GM19438 (cell line): Measurements from ENCODE around the gene ZNF682.
"Not testable (repeated sequence)": the region's sequence is repeated elsewhere in the genome, so short reads cannot be mapped to it uniquely, and the experiment has no call there.

Experiments
- ATAC-seq: cut with Tn5 transposase; IDR thresholded peaks from one replicate; pipeline ENCODE4 v1.9.1; 2021; ENCODE audit warnings: low read depth; ENCODE audit not compliant: unreplicated experiment

Gene ZNF682

DNA sequence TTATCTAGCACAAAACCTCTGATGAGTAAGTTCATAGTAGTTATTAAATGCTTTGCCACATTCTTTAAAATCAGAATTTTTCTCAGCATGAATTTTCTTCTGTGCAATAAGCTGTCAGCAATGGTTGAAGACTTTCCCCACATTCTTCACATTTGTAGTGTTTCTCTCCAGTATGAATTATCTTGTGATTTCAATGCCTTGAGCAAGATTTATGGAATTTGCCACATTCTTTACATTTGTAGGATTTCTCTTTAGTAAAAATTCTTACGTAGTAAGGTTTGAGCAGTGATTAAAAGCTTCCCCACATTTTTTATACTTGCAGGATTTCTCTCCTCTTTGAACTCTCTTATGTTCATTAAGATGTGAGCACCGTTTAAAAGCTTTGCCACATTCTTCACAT, 33.6 kb downstream of the ZNF682 start:
- no peak for ATAC-seq

DNA sequence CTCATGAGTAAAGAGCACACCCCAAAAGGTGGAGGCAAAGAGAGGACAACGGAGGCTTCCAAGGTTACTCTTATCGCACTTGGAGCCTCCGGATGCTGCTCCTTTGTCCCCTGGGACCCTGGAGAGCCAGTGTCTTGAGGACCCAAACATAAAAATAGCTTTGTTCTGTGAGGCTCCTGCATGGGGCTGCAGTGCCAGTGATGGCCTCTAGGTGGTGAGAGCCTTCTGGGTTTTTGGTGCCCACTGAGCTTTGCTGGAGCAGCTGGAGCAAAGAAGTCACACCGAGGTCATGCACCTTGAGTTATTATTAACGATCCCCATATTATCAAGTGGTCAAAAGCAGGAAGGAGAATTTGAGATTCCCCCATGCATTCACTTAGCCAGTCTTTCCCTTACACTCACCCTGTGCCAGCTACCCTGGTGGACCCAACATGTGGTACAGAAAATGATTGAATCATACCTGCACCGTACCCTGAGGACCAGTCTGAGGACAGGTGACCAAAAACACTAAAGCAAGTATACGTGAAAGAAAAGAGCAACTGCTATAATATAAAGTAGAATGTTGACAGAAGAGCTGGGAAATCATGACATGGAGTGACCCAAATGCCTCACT, 41.5 kb downstream of the ZNF682 start:
- ATAC-seq = no peak

DNA sequence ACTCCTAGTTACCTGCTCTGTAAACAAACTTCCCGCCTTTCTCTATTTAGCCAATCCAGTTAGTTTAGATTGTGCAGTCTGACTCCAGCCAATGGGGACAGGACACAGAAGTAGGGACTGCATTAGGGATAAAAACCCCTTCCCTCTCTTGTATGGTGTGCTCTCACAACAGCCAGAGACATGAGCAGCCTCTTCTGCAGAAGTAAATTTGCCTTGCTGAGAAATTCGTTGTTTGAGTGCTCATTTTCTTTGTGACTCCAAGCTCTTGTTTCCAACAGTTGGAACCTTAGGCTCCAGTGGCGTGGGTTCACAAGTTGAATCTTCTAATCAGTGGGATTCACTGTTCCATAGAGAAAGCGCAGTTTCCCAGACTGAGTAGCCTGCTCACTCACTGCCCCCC, 72.4 kb downstream of the ZNF682 start:
- no peak for ATAC-seq

DNA sequence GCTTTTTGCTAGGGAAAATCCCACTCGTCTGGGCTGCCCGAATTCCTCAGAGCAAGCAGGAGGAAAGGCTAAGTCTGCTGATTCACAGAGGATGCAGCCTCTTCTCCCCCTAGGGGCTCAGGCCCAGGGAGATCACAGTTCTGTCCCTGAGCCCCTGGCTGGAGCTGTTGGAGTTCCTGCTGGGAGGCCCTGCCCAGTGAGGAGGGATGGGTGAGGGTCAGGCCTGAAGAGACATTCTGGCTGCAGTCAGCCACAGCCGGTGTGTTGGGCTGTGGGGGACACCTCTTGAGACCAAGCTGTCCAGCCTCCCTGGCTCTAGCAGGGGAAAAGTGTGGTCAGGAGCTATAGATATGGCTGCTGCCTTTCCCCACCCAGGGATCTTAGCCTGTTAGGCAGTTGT, 73.2 kb downstream of the ZNF682 start:
- not testable (repeated sequence) for ATAC-seq

DNA sequence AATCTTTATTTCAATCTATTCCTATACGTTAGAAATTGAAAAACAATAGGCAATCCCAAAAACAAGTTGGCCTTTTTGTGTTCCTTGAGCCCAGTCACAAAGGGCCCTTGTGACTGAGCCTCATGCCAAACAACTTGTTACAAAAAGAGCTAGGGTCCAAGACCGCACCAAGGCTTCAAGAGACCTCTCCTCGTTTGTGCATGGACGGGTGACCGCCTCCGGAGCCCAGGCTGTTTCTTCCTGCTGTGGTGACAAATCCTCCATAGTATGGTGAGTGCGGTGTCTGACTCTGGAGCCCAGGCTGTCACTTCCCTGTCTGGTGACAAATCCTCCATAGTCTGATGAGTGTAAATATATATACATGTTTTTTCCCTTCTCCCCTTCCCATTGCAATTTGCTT, 74.9 kb downstream of the ZNF682 start:
- ATAC-seq = no peak

DNA sequence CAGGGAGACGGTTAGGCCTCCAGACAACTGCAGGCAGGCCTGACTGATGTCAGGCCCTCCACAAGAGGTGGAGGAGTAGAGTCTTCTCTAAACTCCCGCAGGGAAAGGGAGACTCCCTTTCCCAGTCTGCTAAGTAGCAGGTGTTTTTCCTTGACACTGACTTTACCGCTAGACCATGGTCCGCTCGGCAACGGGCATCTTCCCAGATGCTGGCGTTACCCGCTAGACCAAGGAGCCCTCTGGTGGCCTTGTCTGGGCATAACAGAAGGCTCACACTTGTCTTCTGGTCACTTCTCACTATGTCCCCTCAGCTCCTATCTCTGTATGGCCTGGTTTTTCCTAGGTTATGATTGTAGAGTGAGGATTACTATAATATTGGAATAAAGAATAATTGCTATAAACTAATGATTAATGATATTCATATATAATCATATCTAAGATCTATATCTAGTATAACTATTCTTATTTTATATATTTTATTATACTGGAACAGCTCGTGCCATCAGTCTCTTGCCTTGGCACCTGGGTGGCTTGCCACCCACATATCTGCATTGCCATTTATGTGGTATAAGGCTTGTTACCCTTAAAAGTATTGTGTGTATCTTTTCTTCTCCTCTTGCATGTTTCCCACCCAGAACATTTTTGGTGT, 80.0 kb downstream of the ZNF682 start:
- ATAC-seq = not testable (repeated sequence)

DNA sequence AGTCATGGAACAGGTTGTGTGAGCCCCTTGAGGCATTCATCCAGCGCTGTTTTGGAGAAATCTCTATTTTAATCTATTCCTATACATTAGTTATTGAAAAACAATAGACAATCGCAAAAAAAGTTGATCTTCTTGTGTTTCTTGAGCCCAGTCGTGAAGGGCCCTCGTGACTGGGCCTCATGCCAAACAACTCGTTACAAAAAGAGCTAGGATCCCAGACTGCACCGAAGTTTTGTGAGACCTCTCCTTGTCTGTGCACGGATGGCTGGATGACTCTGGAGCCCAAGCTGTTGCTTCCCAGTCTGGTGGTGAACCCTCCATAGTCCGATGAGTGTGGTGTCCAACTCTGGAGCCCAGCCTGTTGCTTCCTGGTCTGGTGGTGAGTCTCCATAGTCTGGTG, 81.5 kb downstream of the ZNF682 start:
- not testable (repeated sequence) for ATAC-seq

DNA sequence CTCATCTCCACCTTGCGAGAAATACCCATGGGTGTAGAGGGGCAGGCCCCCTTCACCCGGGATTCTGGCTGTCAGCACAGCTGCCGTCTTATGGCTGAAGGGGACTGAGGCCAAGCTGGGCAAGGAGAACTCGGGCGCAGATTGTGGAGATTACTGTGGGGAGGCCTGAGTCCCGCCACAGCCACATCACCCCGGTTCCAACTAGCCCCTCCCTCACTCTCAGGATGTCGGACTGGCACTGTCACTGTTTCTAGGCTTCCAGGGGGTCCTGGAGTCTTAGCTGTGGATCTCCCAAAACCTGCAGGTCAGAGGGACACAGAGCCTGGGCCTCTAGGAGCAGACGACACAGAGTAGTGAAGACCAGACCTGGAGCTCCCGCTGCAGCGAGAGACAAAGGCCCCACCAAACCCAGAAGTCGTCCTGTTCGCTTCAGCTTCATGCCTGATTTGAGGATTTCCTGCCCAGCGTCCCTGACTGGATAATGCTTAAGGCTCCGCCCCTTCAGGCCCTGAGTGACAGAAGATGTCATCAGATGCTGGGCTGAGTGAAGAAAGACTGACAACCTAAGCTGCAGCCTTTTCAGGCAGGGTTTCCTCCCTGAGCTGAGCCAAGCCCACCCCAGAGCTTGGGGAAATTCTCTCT, 82.8 kb downstream of the ZNF682 start:
- ATAC-seq = no peak

DNA sequence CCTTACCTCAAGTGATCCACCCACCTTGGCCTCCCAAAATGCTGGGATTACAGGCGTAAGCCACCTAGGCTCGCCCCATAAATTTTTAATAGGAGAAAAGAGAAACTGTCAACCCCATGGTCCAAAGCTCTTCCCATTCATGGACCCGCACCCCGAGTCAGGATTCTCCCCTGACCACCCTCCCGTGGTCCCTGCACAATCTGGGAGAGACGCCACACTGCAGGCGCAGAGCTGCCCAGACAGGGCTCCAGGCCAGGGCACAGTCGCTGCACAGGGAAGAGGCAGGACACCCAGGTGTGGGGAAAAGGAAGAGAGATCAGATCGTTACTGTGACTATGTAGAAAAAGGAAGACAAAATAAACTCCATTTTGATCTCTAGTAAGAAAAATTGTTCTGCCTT, 84.1 kb downstream of the ZNF682 start:
- no peak for ATAC-seq
